Epithelial cell of esophagus (primary cell): ENCODE results near the gene ZNF211.

Source experiments
- DNase-seq: peaks from one replicate; pipeline ENCODE4 v3.0.0; 2010; ENCODE audit warnings: low read depth
- H3K4me3 ChIP-seq: 2 replicates; pipeline ENCODE4 v1.5.1; 2011; ENCODE audit warnings: mild to moderate bottlenecking, low read length, control low read depth
- TF ChIP-seq, protein P1 (sequence below): IDR thresholded peaks from 2 replicates; pipeline ENCODE4 v1.5.1; 2011; ENCODE audit warnings: low read depth, mild to moderate bottlenecking, low read length, control low read depth, inconsistent platforms; ENCODE audit not compliant: insufficient read depth; ENCODE audit errors: missing control alignments

The ZNF211 gene

DNA sequence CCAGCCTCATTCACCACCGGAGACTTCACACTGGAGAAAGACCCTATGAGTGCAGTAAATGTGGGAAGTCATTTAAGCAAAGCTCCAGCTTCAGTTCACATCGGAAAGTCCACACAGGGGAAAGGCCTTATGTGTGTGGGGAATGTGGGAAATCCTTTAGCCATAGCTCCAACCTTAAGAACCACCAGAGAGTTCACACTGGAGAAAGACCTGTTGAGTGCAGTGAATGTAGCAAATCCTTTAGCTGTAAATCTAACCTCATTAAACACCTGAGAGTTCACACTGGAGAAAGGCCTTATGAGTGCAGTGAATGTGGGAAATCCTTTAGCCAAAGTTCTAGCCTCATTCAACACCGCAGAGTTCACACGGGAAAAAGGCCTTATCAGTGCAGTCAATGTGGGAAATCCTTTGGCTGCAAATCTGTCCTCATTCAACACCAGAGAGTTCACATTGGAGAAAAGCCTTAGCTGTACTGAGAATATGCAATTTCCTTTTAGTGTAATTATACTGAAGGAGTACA is 8.8 kb downstream of the ZNF211 start:
- TF ChIP-seq, protein P1, sequence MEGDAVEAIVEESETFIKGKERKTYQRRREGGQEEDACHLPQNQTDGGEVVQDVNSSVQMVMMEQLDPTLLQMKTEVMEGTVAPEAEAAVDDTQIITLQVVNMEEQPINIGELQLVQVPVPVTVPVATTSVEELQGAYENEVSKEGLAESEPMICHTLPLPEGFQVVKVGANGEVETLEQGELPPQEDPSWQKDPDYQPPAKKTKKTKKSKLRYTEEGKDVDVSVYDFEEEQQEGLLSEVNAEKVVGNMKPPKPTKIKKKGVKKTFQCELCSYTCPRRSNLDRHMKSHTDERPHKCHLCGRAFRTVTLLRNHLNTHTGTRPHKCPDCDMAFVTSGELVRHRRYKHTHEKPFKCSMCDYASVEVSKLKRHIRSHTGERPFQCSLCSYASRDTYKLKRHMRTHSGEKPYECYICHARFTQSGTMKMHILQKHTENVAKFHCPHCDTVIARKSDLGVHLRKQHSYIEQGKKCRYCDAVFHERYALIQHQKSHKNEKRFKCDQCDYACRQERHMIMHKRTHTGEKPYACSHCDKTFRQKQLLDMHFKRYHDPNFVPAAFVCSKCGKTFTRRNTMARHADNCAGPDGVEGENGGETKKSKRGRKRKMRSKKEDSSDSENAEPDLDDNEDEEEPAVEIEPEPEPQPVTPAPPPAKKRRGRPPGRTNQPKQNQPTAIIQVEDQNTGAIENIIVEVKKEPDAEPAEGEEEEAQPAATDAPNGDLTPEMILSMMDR: no peak
- DNase-seq: no peak
- H3K4me3 ChIP-seq: no peak overlapping the region

DNA sequence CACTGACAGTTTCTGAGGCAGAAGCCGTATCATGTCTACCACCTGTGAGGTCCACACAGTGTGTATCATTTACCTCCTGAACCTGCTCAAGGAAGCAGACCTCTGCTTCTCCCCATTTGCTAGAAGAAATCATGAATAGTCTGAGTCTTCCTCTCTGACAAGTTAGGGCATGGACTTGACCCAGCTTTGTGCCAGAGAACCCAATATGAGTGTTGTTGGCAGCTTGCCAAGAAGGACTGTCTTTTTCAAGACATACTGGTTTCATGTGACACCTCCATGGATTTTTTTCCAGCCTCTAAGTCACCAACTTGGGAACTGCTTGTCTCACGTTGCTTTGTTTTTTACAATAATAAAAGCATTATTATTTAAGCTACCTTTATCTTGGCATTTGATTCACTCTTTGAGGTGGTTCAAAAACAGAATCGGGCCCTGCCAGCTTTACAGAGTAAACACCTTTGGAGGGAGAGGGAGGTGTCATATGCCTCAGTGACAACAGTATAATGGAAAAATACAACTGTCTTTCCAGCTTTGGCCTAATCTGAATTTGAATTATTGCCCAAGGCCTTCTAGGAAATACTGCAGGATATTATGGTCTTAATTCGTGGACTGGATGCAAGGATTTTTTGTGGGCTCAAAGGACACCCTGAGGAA is 9.6 kb downstream of the ZNF211 start:
- peak; percentile 94 for DNase-seq
- no peak overlapping the region for H3K4me3 ChIP-seq
- TF ChIP-seq, protein P1: no peak

DNA sequence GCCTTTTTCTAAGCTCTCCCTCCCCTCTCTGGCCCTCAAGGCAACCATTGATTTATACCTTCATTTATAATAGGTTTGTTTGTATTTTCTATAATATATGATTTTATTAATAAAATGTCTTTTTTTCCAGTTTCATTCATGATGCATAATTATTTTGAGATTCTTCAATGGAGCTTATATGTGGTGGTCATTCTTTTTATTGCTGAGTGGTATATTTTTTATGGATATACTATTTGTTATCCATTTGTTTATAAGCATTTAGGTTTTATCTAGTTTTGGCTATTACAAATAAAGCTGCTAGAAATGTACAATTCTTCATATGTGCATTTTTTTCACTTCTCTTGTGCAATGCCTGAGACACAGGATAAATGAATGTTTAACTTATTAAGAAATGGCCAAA is 10.8 kb downstream of the ZNF211 start:
- TF ChIP-seq, protein P1: no peak
- no peak overlapping the region for H3K4me3 ChIP-seq
- no peak for DNase-seq

DNA sequence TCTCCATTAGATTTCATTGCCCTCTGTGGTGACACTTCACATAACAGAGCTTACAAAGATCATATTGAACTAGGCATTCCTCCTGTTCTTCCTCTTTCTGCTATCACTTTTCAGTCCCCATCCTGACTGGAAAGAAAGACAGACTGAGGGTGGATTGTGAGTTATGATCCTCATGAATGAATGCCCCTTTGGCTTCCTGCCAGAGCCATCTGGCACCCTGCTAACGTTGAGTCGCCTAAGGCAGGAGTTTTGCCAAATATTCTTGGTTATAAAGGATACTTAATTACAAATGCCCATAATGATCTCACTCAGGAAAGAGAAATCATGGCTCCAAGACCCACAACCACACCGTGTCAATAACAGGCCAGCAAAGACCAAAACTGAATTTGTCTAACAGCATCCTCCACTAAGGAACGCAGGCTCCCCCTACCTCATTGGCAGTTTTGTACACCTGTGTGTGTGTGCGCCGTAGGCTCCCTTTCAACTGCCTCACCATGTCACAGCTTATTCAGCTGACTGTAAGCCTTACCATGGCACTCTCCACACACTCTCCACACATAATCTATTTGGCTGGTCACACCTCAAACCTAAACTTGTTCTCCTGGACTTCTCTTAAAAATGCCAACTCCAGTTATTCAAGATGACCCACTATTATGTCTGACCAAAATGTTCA is 15.5 kb downstream of the ZNF211 start:
- DNase-seq: no peak
- no peak overlapping the region for H3K4me3 ChIP-seq
- TF ChIP-seq, protein P1: no peak

DNA sequence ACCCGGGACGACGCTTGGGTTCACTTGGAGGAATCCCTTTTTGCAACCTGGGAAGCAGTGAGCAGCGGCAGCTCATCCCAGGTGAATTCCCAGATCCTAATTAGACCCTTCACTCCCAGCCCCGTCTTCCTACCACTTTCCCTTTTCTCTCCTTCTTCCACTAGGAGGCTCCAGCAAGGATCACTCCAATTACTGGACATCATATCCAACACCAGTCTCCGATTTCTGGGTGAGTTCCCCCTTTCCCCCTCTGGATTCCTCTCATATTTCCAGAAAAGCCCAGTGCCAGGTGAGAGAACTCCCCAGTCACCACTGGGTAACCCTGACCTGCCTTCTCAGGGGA is 18.7 kb downstream of the ZNF211 start:
- TF ChIP-seq, protein P1: peak; percentile 11
- DNase-seq: no peak
- H3K4me3 ChIP-seq: peak overlapping the region; percentile 14

DNA sequence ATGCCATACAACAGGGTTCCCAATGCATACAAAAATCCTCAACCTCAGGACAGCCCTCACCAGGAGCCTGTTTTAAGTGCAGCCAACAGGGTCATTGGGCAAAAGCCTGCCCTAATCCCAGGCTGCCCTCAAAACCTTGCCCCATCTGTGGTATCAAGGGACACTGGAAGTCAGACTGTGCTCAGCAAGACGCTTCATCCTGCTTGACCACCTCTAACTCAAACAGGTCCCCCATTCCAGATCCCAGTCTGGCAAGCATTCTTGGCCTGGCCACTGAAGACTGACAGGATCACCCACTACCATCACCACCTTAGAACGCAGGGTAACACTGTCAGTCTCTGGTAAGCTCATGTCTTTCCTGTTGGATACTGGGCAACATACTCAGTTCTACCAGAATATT is 20.7 kb downstream of the ZNF211 start:
- no peak overlapping the region for H3K4me3 ChIP-seq
- TF ChIP-seq, protein P1: no peak
- no peak for DNase-seq

DNA sequence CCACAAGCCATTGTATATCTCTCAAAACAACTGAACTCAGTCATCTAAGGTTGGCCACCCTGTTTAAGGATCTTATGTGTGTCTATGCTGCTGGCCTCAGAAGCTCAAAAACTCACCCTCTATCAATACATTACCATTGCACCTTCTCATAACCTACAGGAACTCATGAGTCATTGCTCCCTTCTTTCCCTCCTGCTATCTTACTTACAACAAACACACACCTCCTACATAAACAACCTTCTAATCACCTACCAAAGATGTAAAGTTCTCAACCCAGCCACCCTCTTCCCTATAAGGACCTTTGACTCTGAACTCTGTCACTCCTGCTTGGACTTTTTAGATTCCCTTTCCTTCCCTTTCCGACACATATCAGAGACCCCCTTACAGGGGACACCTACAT is 22.5 kb downstream of the ZNF211 start:
- TF ChIP-seq, protein P1: no peak
- no peak for DNase-seq
- no peak overlapping the region for H3K4me3 ChIP-seq
